HFF-Myc (cell line): ENCODE measurements around the gene SPIB.

ENCODE experiments used
- DNase-seq: peaks from one replicate; pipeline ENCODE4 v3.0.0-alpha.2; 2011; ENCODE audit warnings: low read depth; ENCODE audit errors: extremely low read depth
- H3K4me3 ChIP-seq: replicated peaks from 2 replicates; pipeline ENCODE4 v1.5.1; 2011; ENCODE audit warnings: low read depth, mild to moderate bottlenecking, control low read depth, low read length
- CTCF ChIP-seq: IDR thresholded peaks from 2 replicates; pipeline ENCODE4 v1.5.1; 2012; ENCODE audit warnings: mild to moderate bottlenecking, low read depth, low read length, control low read depth; ENCODE audit errors: missing control alignments

The SPIB gene

GRCh38 chr19:50406156-50406820 is 12.4 kb upstream of the SPIB start:
- DNase-seq = no peak
- no peak overlapping the region for H3K4me3 ChIP-seq
- no peak for TF ChIP-seq CTCF

GRCh38 chr19:50406829-50407228 is 11.9 kb upstream of the SPIB start:
- H3K4me3 ChIP-seq = no peak overlapping the region
- DNase-seq = no peak
- TF ChIP-seq CTCF = no peak

DNA sequence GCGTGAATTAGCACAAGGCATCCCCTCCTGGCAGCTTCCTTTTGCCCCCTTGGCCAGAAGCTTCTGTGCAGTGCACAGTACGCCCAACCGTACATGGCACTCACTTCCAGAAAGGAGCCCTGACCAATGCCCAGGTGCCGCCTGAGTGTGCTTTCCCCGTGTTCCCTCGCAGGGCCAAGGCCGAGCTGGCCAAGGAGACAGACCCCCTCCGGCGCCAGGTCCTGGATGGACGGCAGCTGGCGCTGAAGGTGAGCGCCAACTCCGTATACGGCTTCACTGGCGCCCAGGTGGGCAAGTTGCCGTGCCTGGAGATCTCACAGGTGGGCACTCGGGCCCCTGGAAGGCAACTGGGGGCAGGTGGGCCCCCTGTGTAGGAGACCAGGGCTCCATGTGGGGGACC is 9.4 kb upstream of the SPIB start:
- no peak for TF ChIP-seq CTCF
- DNase-seq = no peak
- no peak overlapping the region for H3K4me3 ChIP-seq

DNA sequence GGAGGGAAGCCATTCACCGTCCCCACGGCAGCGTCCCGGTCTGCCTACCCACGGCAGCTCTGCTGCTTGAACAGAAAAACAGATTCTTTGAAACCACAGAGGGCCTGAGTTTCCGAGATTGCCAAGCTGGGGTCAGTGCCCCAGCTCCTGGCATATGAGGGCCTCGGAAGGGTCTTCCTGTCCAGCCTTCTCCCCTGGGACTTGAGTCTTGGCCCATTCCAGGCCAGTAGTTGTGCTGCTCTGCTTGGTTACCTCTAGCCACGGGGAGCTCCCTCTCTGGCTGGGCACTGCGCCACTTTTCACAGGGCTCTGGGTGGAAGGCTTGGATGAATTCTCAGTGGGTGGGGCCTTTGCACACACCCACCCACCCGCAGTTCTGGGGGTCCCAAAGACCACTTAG is 8.6 kb upstream of the SPIB start:
- TF ChIP-seq CTCF = no peak
- DNase-seq = no peak
- no peak overlapping the region for H3K4me3 ChIP-seq

- no peak for TF ChIP-seq CTCF
- no peak for DNase-seq
Observed at GRCh38 chr19:50412419-50412818, 6.3 kb upstream of the SPIB start.

DNA sequence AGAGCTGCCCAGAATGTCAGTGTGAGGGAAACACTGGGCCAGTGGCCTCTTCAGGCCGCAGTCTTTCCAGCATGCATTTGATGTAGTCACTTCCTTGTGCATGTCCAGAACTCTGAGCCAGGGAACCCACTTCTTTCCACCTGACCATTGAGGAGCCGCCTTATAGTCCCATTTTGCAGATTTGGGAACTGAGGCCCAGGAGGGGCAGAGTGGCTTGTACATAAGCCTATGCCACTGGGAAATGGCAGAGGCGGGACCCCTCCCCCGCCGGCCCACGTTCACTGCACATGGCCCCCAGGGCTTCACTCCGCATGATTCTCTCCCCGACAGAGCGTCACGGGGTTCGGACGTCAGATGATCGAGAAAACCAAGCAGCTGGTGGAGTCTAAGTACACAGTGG is 5.6 kb upstream of the SPIB start:
- no peak for TF ChIP-seq CTCF
- no peak for DNase-seq
- H3K4me3 ChIP-seq = no peak overlapping the region

More at GRCh38 chr19:50412419-50412818, 6.3 kb upstream of the SPIB start:
- no peak overlapping the region for H3K4me3 ChIP-seq

DNA sequence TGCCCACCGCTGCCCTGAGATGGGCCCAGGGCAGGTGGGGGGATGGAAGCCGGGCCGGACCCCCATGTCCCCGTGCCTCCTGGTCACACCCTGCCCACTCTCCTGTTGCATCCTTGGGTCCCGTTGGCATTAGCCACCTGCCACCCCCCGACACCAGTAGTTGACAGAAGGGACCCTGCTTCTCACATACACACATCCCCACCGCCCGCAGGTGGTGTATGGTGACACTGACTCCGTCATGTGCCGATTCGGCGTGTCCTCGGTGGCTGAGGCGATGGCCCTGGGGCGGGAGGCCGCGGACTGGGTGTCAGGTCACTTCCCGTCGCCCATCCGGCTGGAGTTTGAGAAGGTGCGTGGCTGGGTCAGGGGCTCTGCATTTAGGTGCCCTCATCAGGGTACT is 5.2 kb upstream of the SPIB start:
- DNase-seq = no peak
- no peak overlapping the region for H3K4me3 ChIP-seq
- TF ChIP-seq CTCF = no peak
